ENCODE results near the gene GREM1. TPM values are rescaled to one million over a fixed set of nuclear protein-coding genes. Genes with fewer than 3 reads are reported as not detected.
A peak's percentile ranks its signal among the peaks of the same experiment; 100 is the strongest.

GREM1 gene
- total RNA-seq, 1 donor from 2014 or later: 3.6 TPM

GRCh38 chr15:32784581-32784980, 66.8 kb downstream of the GREM1 start:
- no peak for DNase-seq

DNA sequence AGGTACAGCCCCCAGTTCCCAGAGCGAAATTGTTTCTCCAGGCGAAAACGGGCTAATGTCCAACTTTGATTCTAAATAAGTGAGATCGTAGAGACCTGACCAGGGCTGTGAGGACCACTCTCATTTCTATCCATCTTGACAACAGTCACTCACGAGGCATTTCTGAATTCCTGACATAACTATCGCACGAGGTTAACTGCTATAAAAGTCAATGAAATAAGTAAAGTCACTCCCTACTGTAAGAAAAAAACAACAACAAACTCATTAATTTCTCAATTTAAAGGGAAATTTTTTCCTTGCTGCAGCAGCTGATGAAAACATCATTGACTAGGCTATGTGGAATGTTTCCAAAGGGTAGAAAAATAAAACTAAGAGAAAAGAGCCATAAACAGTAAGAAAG, 69.1 kb downstream of the GREM1 start:
- DNase-seq: no peak

- DNase-seq: no peak
These were observed 70.1 kb downstream of the GREM1 start for GRCh38 chr15:32787949-32788348.

DNA sequence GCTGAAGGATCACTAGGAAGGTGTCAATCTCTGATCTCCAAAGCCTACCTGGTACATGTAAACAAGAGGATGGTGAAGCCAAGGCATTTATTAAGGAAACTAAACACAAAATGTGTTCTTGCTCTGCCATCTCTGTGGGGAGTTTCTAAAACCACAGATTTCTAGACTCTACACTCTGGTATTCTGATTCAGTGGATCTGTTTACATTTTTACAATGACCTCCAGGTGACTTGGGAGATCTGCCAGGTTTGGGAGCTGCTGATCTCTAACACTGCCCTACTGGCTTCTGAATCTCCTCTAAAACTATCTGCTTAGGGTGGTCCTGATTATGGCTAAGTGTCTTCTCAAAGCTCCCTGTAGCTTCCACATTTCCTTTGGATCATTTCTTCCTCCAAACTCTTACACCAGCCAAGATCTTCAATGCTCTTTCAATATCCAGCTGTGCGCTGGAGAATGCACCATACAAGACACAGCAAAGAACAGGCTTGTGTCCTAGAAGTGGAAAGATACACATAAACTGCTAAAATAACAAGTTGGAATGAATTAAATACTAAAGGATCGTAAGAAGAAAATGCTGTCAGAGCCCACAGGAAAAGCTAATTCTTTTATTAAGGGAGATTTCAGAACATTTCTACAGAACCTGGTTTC, 72.7 kb downstream of the GREM1 start:
- DNase-seq: no peak

- DNase-seq: peak; percentile 37
These were observed 74.6 kb downstream of the GREM1 start for GRCh38 chr15:32792436-32792835.

Other genes with a start within 250 kb of the GREM1 start
- 14.3 TPM for gene GOLGA8N, start 124.5 kb upstream of the GREM1 start, total RNA-seq
- gene ARHGAP11A, start 102.5 kb upstream of the GREM1 start, total RNA-seq: 13.2 TPM
- gene SCG5, start 76.3 kb upstream of the GREM1 start, total RNA-seq: 5.0 TPM

All from skin of body (tissue), 2 donors.